ENCODE measurements around the gene MSRB3.
"Not testable (repeated sequence)": the region's sequence is repeated elsewhere in the genome, so short reads cannot be mapped to it uniquely, and the experiment has no call there.

Gene MSRB3

GRCh38 chr12:65278576-65279368 is at the start of gene MSRB3:
Gene MSRB3 (plus strand): TSS chr12:65278683. CDS start chr12:65308580, 29,897 bp downstream.
- DNase-seq (ENCODE audit: low spot score) = peak; percentile 82

GRCh38 chr12:65229441-65229840 is 49.0 kb upstream of the MSRB3 start:
- DNase-seq (ENCODE audit: low spot score) = no peak

DNA sequence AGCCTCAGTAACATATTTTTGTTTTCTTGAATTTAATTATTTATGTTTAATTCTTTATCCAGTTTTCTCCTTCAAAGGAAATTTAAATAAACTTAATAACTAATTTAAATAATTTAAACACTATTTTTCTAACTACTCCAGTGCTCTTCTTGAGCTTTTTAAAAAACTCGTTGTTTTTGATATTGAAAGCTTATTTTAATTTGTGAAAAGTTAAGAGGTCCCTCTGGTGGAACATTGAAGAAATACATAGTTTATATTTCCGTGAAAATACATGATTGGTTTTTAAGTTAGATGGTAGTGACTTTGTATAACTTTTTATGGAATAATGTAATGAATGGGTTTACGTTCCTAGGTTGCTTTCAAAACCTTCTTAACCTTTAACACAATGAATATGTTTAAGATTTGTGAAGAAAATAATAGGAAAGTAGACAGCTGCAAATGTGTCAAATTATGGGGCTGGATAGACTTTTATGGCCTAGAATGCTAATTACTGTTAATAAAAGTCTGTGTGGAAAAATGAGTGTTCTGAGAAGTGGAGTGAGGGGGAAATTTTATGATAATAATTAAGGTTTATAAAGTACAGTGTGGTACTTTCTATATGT is 45.9 kb upstream of the MSRB3 start:
- DNase-seq (ENCODE audit: low spot score) = no peak

DNA sequence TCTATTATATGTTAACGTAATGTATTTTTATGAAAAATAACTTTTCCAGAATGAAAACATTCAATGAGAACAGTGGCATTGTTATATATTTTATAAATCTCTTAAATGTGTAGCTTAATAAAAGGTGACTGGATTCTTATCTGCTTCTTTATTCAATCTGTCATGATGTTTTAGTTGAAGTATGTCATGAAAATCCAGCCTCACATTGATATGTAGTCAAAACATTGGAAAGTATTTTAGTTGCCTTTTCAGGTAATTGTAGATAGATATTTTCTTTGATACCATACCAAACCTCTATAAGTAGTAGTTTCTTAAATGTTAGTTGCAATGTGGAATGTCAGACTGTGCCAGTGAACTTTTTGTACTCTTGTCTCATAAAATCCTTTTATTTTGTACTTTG is 41.3 kb upstream of the MSRB3 start:
- no peak for DNase-seq (ENCODE audit: low spot score)

DNA sequence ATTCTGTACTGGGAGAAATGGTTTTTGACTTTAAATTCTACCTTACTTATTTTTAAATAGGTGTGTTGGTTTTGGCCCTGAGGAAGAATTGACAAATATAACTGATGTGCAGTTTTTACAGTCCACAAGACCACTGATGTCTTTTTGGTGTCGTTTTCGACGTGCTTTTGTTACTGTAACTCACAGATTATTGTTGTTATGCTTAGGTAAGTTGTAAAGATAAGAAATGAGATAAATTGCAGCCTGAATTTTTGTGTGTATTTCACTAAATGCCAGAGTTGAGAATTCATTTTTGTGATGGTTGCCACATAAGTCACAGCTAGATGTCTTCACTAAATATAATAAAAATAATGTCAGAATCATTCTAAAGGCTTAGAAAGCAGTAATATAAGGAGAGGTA is 39.9 kb upstream of the MSRB3 start:
- no peak for DNase-seq (ENCODE audit: low spot score)

DNA sequence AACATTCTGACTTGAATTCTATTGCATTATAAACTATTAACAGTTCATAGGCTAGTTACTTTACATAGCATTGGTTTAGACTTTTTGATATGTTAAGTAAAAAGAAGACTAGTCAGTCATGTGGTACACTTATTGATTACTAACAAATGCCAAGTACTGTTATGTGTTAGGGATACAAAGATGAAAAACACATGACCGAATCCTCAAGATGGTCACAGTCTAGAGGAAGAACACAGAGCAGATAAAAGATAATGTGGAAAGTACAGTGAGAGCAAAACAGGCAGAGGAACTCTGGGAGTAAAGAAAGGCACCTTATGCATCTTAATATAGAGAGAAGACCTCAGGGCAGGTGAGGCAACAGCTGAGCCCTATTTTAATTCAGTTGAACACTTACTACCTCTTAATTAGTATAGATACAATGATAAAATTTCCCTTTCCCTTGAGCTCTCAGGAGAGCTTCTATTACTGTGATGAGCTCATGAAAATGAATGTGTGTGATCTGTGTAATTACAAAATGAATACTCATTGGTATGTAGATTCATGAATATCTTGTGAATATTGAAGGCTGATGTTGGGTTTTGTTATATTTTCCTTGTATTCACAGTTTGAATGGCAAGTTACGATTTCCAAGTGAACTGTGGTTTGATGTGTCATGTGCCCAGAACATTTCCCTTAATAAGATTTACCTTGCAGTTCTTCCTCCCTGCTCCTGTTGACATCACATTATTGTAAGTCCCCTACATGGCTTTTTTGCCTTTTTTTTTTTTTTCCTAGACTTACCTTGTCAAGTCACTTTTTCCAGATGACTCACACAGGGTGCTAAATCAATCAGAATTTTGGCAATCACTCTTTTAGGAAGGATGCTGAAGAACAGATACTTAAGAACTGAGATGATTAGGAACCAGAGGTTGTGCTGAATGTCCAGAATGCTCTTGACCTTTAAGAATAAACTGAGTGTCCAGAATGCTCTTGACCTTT is 29.5 kb upstream of the MSRB3 start:
- no peak for DNase-seq (ENCODE audit: low spot score)

DNA sequence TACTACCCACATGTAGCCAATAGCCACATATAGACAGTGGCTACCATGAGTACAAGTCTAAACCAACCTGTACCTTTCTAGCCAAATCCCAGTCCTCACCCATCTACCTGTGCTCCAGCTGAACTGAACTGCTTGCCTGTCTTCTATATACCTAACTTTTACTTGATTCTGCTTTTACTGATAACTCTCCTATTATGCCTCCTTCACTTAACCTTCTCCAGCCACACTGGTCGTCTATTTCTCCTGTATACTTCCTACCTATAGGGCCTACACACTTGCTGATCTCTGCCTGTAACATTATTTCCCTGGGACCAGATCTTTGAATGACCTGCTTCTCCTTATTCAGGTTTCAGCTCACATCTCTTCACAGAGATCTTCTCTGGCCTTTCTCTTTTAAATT is 26.0 kb upstream of the MSRB3 start:
- DNase-seq (ENCODE audit: low spot score) = no peak

- no peak for DNase-seq (ENCODE audit: low spot score)
Measured at GRCh38 chr12:65257986-65258385, 20.5 kb upstream of the MSRB3 start.

- DNase-seq (ENCODE audit: low spot score) = no peak
Measured at GRCh38 chr12:65259501-65259900, 19.0 kb upstream of the MSRB3 start.

- no peak for DNase-seq (ENCODE audit: low spot score)
Measured at GRCh38 chr12:65263777-65264176, 14.7 kb upstream of the MSRB3 start.

DNA sequence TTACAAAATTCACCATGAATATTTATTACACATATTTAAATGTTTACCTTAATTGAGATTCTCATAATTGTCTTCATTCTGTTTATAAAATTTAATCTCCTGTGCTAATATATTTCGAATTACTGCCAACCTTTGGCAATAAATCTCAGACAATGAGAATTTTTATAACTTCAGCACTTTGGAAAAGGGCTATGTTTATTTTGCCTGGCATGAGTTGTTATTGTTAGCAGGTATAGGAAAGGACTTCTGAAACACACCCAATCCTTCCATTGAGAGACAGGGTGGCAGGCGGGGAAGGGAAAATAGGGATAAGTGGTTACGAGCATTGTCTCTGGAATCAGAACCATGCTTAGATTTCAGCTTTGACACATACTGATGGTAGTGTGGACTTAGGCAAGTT is 12.1 kb upstream of the MSRB3 start:
- DNase-seq (ENCODE audit: low spot score) = no peak

- DNase-seq (ENCODE audit: low spot score) = no peak
Measured at GRCh38 chr12:65269603-65270002, 8.9 kb upstream of the MSRB3 start.

DNA sequence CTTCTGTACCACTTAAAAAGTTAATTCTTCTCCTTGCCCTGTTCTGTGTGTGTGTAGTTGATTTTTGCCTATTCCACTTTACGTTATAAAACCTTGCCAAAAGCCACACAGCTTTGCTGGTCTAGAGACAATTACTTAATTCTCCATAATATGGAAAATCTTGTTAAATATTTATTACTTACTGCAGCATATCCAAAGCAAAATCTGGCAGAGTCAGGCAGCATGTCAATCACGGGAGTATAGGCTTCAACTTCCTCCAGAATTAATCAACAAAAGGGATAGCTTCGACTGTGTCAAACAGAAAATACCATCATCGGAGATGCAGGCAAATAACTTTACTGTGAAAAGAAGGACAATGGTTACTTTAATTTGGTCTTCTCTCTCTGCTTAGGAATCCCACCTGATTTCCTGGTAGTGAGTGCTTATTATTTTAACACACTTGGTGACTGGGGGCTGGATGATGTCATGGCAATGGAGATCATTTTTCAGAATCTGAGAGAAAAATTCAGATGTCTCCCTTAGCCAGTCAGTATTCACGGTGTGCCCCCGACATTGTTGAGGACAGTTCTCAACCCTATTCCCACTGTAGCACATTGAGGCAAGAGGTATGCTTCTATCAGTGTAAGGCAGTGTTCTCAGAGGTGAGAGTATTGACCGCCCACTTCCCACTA is 3.7 kb upstream of the MSRB3 start:
- no peak for DNase-seq (ENCODE audit: low spot score)

GRCh38 chr12:65275627-65276026 is 2.9 kb upstream of the MSRB3 start:
- DNase-seq (ENCODE audit: low spot score) = no peak

DNA sequence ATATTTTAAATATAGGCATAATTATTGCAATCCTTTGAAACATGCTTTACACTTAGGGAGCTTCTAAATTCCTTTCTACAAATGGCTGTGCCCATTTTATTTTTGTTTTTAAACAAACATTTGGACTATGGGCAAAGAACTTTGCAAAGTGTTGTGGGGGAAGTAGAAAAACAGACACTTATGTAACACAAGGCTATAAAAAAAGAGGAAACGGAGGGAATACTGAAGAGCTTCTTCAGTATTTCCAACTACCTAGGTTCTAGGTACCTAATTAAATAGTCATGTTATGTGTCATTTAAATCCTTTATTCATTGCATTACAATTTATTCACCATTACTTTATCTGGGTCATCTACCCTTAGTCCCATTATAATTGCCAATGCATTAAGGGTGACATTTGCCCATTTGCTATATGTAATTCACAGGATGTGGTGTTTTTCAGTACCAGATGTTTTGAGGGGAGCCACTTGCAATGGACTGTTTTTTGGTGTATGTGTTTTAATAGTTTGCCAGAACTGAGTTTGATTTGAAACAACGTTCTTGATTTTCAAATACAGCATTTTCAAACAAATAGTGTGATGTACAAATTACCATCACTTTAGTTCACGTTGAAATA is 1.5 kb upstream of the MSRB3 start:
- no peak for DNase-seq (ENCODE audit: low spot score)

GRCh38 chr12:65277994-65278575 is 398 bp upstream of the MSRB3 start:
- DNase-seq (ENCODE audit: low spot score) = no peak

DNA sequence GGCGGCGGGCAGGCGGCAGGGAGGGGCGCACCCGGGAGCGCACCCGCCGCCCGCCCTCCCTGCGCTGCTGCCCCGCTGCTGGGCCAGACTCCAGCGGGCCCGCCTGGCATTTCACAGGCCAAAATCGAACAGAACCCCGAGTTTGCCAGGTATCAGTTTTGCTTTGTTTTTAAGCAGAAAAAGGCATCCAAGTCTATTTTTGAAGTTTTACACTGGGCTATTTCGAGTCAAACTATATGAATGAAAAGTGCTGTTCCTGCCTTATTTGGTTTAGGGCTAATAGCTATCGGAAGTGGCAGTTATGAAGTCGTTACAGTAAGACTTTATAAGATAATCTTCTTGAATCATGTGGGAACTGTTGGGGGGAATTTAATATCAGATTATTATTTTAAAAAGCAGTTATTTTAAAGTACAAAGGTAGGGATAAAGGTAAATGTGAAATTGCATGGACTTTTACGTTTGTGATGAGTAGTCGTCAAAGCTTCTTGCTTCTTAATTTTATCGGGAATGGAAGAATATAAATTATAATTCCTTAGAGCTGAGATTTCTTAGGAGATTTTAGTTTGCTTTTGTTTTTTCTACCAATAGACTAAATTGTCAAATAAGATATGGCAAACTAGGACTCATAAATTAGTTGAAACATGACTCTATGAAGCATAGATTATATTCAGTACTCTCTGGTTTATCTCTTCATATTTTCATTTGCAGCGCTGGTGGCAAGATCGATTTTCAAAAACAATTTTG is 1.1 kb downstream of the MSRB3 start:
- DNase-seq (ENCODE audit: low spot score) = no peak

DNA sequence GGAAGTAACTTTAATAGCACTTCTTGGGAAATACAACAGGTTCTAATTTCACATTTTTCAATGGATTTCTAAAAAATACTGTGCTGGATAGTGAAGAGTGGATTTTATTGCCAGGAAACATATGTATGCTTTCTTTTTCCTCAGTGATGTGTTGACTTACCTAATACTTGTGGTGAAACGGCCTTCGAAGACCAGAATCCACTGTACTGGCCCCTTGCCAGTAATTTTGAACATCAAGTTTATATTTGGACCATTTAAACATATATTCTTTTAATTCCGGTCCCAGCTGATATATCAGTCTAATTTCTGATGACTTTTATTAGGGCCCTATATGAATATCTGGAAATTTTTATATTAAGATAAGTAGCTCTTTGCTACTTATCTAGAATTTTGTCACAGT is 1.8 kb downstream of the MSRB3 start:
- DNase-seq (ENCODE audit: low spot score) = no peak

- no peak for DNase-seq (ENCODE audit: low spot score)
Measured at GRCh38 chr12:65282840-65283239, 4.4 kb downstream of the MSRB3 start.

- not testable (repeated sequence) for DNase-seq (ENCODE audit: low spot score)
Measured at GRCh38 chr12:65285532-65285931, 7.0 kb downstream of the MSRB3 start.

DNA sequence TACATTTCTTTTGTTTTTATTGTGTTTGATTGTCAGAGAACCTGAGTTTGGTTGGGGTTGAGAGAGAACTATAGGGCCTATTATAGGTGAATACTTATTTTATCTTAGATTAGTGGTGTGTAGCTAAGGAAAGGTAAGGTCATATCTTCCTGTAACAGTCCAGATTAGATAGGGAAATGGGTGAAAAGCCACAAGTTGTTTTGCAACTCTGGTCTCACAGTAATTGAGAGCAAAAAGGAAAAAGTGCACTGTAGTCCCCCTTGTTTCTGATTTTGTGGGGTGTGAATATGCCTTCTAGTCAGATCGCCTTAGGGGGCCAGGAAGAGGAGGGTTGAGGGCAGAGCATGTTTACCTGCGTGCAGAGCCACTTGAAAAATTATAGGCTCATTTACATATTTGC is 8.9 kb downstream of the MSRB3 start:
- no peak for DNase-seq (ENCODE audit: low spot score)
